WTC11 (cell line): ENCODE results near the gene PCDHA8. TPM values are rescaled to one million over a fixed set of nuclear protein-coding genes. Genes with fewer than 3 reads are reported as not detected.
"Not testable (repeated sequence)": the region's sequence is repeated elsewhere in the genome, so short reads cannot be mapped to it uniquely, and the experiment has no call there.

Source experiments
- ATAC-seq: fragments of 200-7000 bp; cut with Tn5 transposase; 2 replicates; pipeline ENCODE4 v1.10.0; 2021; ENCODE audit warnings: mild to moderate bottlenecking, moderate library complexity
- CTCF ChIA-PET: fragments of 300-600 bp; sonication (Branson Sonifier 250); formaldehyde crosslinking; loops from one replicate; lab custom pipeline; 2021; ENCODE audit warnings: antibody characterized with exemption; lab: Charles Lee
- POLR2A ChIA-PET: fragments of 350-600 bp; sonication (Branson Sonifier 250); formaldehyde crosslinking; loops from one replicate; lab custom pipeline; 2021; ENCODE audit warnings: antibody characterized with exemption; lab: Charles Lee
- DNase-seq: peaks from one replicate; pipeline ENCODE4 v3.0.0; 2021; ENCODE audit warnings: low spot score
- H3K27ac Mint-ChIP-seq: 2 replicates; pipeline ENCODE4 v1.8.0; 2021; ENCODE audit warnings: mixed read lengths
- H3K27me3 Mint-ChIP-seq: 2 replicates; pipeline ENCODE4 v1.8.0; 2021; ENCODE audit warnings: low read depth, mild to moderate bottlenecking, moderate library complexity, mixed read lengths
- H3K36me3 Mint-ChIP-seq: 2 replicates; pipeline ENCODE4 v1.8.0; 2021; ENCODE audit warnings: mixed read lengths
- H3K4me1 Mint-ChIP-seq: 2 replicates; pipeline ENCODE4 v1.8.0; 2022; ENCODE audit warnings: mixed read lengths
- H3K4me3 Mint-ChIP-seq: 2 replicates; pipeline ENCODE4 v1.8.0; 2021; ENCODE audit warnings: mild to moderate bottlenecking, moderate library complexity, mixed read lengths
- H3K9me3 Mint-ChIP-seq: 2 replicates; pipeline ENCODE4 v1.8.0; 2021; ENCODE audit warnings: mixed read lengths
- ARID4B ChIP-seq: sonication (generic); formaldehyde crosslinking; IDR thresholded peaks from 2 replicates; pipeline ENCODE4 v1.8.0; 2023; ENCODE audit warnings: missing genetic modification reagents, mild to moderate bottlenecking, borderline replicate concordance
- CREB1 ChIP-seq: sonication (generic); formaldehyde crosslinking; IDR thresholded peaks from 2 replicates; pipeline ENCODE4 v1.8.0; 2023; ENCODE audit warnings: mild to moderate bottlenecking, missing genetic modification reagents
- ERG ChIP-seq: fragments of 250-450 bp; sonication (Bioruptor Pico); IDR thresholded peaks from 2 replicates; pipeline ENCODE4 v1.8.0; 2021; ENCODE audit warnings: mild to moderate bottlenecking
- GABPB1 ChIP-seq: sonication (generic); formaldehyde crosslinking; IDR thresholded peaks from 2 replicates; pipeline ENCODE4 v1.8.1; 2023; ENCODE audit warnings: mild to moderate bottlenecking, missing genetic modification reagents
- HMGXB4 ChIP-seq: sonication (generic); formaldehyde crosslinking; IDR thresholded peaks from 2 replicates; pipeline ENCODE4 v1.8.1; 2023; ENCODE audit warnings: mild to moderate bottlenecking, moderate library complexity, missing genetic modification reagents
- IRF1 ChIP-seq: sonication (generic); formaldehyde crosslinking; IDR thresholded peaks from 2 replicates; pipeline ENCODE4 v1.8.0; 2023; ENCODE audit warnings: missing genetic modification reagents
- MXD4 ChIP-seq: fragments of 250-450 bp; sonication (Bioruptor Pico); IDR thresholded peaks from 2 replicates; pipeline ENCODE4 v1.8.0; 2021; ENCODE audit warnings: mild to moderate bottlenecking, moderate library complexity, borderline replicate concordance
- TCF7 ChIP-seq: sonication (generic); formaldehyde crosslinking; IDR thresholded peaks from 2 replicates; pipeline ENCODE4 v1.8.0; 2022; ENCODE audit warnings: mild to moderate bottlenecking, low read depth, missing genetic modification reagents, moderate library complexity
- ZMAT4 ChIP-seq: fragments of 250-450 bp; sonication (Bioruptor Pico); IDR thresholded peaks from 2 replicates; pipeline ENCODE4 v1.9.0; 2021; ENCODE audit warnings: mild to moderate bottlenecking
- ZNF121 ChIP-seq: sonication (generic); formaldehyde crosslinking; IDR thresholded peaks from 2 replicates; pipeline ENCODE4 v1.8.0; 2023; ENCODE audit warnings: missing genetic modification reagents
- ZNF416 ChIP-seq: fragments of 250-450 bp; sonication (Bioruptor Pico); IDR thresholded peaks from 2 replicates; pipeline ENCODE4 v1.9.0; 2021; ENCODE audit warnings: mild to moderate bottlenecking, inconsistent platforms
- ZNF423 ChIP-seq: fragments of 250-450 bp; sonication (Bioruptor Pico); IDR thresholded peaks from 2 replicates; pipeline ENCODE4 v2.1.2; 2022; ENCODE audit warnings: mild to moderate bottlenecking, moderate library complexity
- ZNF425 ChIP-seq: fragments of 250-450 bp; sonication (Bioruptor Pico); conservative IDR thresholded peaks from 2 replicates; pipeline ENCODE4 v1.9.0; 2021; ENCODE audit warnings: mild to moderate bottlenecking
- total RNA-seq: library from RNA; stranded (reverse); gene quantifications from 3 replicates; pipeline ENCODE4 v1.2.3, GENCODE V29; 2021

PCDHA8 gene
- total RNA-seq, 1 experiment from 2014 or later = 1.3 TPM

GRCh38 chr5:140801494-140801841, 39.5 kb upstream of the PCDHA8 start (continued):
- TF ChIP-seq ARID4B (CRISPR knock-in tag) (no peak), ZNF416 (CRISPR knock-in tag) (no peak), ZMAT4 (CRISPR knock-in tag) (no peak), MXD4 (no peak)
- TF ChIP-seq, all 79 proteins: peak for 1

GRCh38 chr5:140802381-140802780, 38.6 kb upstream of the PCDHA8 start:
- CTCF ChIA-PET = interaction anchor here (1.3 to 2.8 kb wide), 2 partner anchors 17 to 54 kb away, joined by 4 to 24 read pairs; partner anchors contain the start of genes PCDHA1 and PCDHA10
- H3K27ac Mint-ChIP-seq, POLR2A ChIA-PET, H3K4me3 Mint-ChIP-seq, H3K27me3 Mint-ChIP-seq, ATAC-seq, DNase-seq, H3K4me1 Mint-ChIP-seq, H3K9me3 Mint-ChIP-seq: not testable (repeated sequence)
- peaks cover 16% of the 10 kb centered on the region for H3K36me3 Mint-ChIP-seq

GRCh38 chr5:140802781-140803271, 38.2 kb upstream of the PCDHA8 start:
- ChIA-PET POLR2A (no interaction called here), CTCF (interaction anchor here (1.3 to 2.8 kb wide), 2 partner anchors 17 to 53 kb away, joined by 4 to 24 read pairs; partner anchors contain the start of genes PCDHA1 and PCDHA10)
- no peak overlapping the region for H3K4me3 Mint-ChIP-seq
- H3K9me3 Mint-ChIP-seq = peaks cover 8% of the 10 kb centered on the region
- H3K4me1 Mint-ChIP-seq = peaks cover 6% of the 10 kb centered on the region
- ATAC-seq = no peak
- no peak for DNase-seq
- H3K27ac Mint-ChIP-seq = no peak overlapping the region
- no peak for TF ChIP-seq ERG (CRISPR knock-in tag)
- TF ChIP-seq ZNF121 (CRISPR knock-in tag) = no peak
- no peak for TF ChIP-seq HMGXB4
- TF ChIP-seq GABPB1 (CRISPR knock-in tag) = no peak
- no peak for TF ChIP-seq ZNF425 (CRISPR knock-in tag)
- TF ChIP-seq CREB1 (CRISPR knock-in tag) = no peak
- no peak for TF ChIP-seq IRF1
- TF ChIP-seq ZNF423 (CRISPR knock-in tag) = no peak
- no peak for TF ChIP-seq TCF7 (CRISPR knock-in tag)
- H3K27me3 Mint-ChIP-seq = no peaks in the 10 kb centered on the region
- peaks cover 16% of the 10 kb centered on the region for H3K36me3 Mint-ChIP-seq
